ENCODE results near the gene SIL1.

The SIL1 gene

GRCh38 chr5:138946241-138946623 lies 251.9 kb downstream of the SIL1 start:
- no peak for TF ChIP-seq CTCF (IDR thresholded peaks at IDR 0.05; ENCODE audit: control insufficient read depth, extremely low read depth, insufficient read depth)
- DNase-seq (ENCODE audit: low read depth), result no peak
- H3K4me3 ChIP-seq (ENCODE audit: low read depth, low read length), result no peak overlapping the region

GRCh38 chr5:138945421-138946240 lies 252.5 kb downstream of the SIL1 start:
- no peak for DNase-seq (ENCODE audit: low read depth)
- peak; percentile 6; the same call in 1 of the 2 replicates for TF ChIP-seq CTCF (IDR thresholded peaks at IDR 0.05; ENCODE audit: control insufficient read depth, extremely low read depth, insufficient read depth)
- H3K4me3 ChIP-seq (ENCODE audit: low read depth, low read length), result no peak overlapping the region

- H3K4me3 ChIP-seq (ENCODE audit: low read depth, low read length), result no peak overlapping the region
- TF ChIP-seq CTCF (IDR thresholded peaks at IDR 0.05; ENCODE audit: control insufficient read depth, extremely low read depth, insufficient read depth), result no peak
- no peak for DNase-seq (ENCODE audit: low read depth)
Measured at GRCh38 chr5:138944527-138945322, 253.4 kb downstream of the SIL1 start.

- TF ChIP-seq CTCF (IDR thresholded peaks at IDR 0.05; ENCODE audit: control insufficient read depth, extremely low read depth, insufficient read depth), result no peak
- no peak for DNase-seq (ENCODE audit: low read depth)
- H3K4me3 ChIP-seq (ENCODE audit: low read depth, low read length), result no peak overlapping the region
Measured at GRCh38 chr5:138943599-138944173, 254.5 kb downstream of the SIL1 start.

GRCh38 chr5:138942861-138943260 lies 255.3 kb downstream of the SIL1 start:
- no peak for DNase-seq (ENCODE audit: low read depth)
- H3K4me3 ChIP-seq (ENCODE audit: low read depth, low read length), result no peak overlapping the region

GRCh38 chr5:138942066-138942465 lies 256.1 kb downstream of the SIL1 start:
- no peak for DNase-seq (ENCODE audit: low read depth)
- no peak overlapping the region for H3K4me3 ChIP-seq (ENCODE audit: low read depth, low read length)
- TF ChIP-seq CTCF (IDR thresholded peaks at IDR 0.05; ENCODE audit: control insufficient read depth, extremely low read depth, insufficient read depth), result no peak

More at GRCh38 chr5:138942861-138943260, 255.3 kb downstream of the SIL1 start:
- TF ChIP-seq CTCF (IDR thresholded peaks at IDR 0.05; ENCODE audit: control insufficient read depth, extremely low read depth, insufficient read depth), result no peak

Measured in LNCaP clone FGC (cell line).